Measurements from ENCODE around the gene DCP1B.
A peak's percentile ranks its signal among the peaks of the same experiment; 100 is the strongest.

The DCP1B gene

GRCh38 chr12:1920971-1921370 lies 83.3 kb downstream of the DCP1B start:
- DNase-seq: peak in 1 of 56 donors; percentile 27

- no peak for DNase-seq
Measured at GRCh38 chr12:1920436-1920835, 83.8 kb downstream of the DCP1B start.

- peak in 1 of 56 donors; percentile 29 for DNase-seq
Measured at GRCh38 chr12:1919763-1920162, 84.5 kb downstream of the DCP1B start.

- DNase-seq: no peak
Measured at GRCh38 chr12:1919284-1919683, 85.0 kb downstream of the DCP1B start.

- DNase-seq: no peak
Measured at GRCh38 chr12:1918884-1919236, 85.4 kb downstream of the DCP1B start.

- DNase-seq: no peak
Measured at GRCh38 chr12:1918081-1918883, 86.0 kb downstream of the DCP1B start, which contains the start of gene CACNA2D4. TSS of gene CACNA2D4 (minus strand) at chr12:1918652. CDS start at chr12:1918473, 179 bp downstream.

- DNase-seq: no peak
Measured at GRCh38 chr12:1917172-1918070, 86.8 kb downstream of the DCP1B start.

- DNase-seq: peak in 6 of 56 donors; percentile 26 to 55 (median 36)
Measured at GRCh38 chr12:1916371-1917171, 87.7 kb downstream of the DCP1B start.

GRCh38 chr12:1915082-1915968 lies 88.9 kb downstream of the DCP1B start:
- no peak for DNase-seq

GRCh38 chr12:1914114-1914911 lies 89.9 kb downstream of the DCP1B start:
- DNase-seq: no peak

- no peak for DNase-seq
Measured at GRCh38 chr12:1913377-1914113, 90.7 kb downstream of the DCP1B start.

- DNase-seq: no peak
Measured at GRCh38 chr12:1912580-1913376, 91.5 kb downstream of the DCP1B start.

- DNase-seq: no peak
Measured at GRCh38 chr12:1911598-1912575, 92.4 kb downstream of the DCP1B start.

GRCh38 chr12:1910468-1910867 lies 93.8 kb downstream of the DCP1B start:
- no peak for DNase-seq

- no peak for DNase-seq
Measured at GRCh38 chr12:1908758-1909157, 95.5 kb downstream of the DCP1B start.

Data from amygdala (tissue), 56 donors.